ENCODE data around the gene ZNF785.
A peak's percentile ranks its signal among the peaks of the same experiment; 100 is the strongest.

Gene ZNF785

DNA sequence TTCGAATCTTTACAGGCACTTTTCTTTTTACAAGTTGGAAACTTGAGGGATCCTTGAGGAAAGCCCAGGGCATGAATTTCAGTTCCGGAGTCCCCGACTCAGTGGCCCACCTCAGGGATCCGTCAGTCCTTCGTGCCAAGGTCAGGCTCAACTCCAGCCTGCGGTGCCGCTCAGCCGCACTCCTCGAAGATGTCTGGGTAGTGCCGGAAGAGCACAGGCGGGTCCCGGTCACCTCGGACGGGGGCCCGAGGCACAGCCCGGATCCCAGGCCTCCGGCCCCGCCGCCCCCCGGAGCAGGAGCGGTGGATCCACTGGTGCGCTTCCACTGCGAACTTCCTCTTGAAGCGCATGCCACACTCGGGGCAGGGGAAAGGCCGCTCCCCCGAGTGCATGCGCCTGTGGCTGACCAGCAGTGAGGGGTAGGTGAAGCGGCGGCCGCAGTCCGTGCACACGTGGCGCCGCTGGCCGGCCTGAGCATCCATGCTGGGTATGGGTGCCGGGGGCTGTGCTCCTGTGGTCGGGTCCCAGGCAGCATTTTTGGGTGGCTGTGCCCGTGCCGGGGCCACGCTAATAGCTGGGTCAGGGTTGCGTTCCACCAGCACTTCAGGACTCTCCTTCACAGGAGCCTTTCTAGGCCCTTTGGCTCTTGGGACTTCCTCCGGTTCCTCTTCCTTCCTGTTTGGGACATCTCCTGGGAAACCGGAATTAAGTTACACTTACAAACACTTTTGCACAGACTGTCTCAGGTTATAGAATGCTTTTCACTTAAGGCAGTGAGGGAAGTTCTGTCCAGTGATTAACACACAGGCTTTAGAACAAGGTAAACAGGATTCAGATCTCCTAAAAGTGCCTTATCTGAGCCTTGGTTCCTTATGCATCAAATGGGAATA lies 15.5 kb downstream of the ZNF785 start:
- peak overlapping the region; percentile 91 for H3K27ac ChIP-seq
- TF ChIP-seq, protein P1, sequence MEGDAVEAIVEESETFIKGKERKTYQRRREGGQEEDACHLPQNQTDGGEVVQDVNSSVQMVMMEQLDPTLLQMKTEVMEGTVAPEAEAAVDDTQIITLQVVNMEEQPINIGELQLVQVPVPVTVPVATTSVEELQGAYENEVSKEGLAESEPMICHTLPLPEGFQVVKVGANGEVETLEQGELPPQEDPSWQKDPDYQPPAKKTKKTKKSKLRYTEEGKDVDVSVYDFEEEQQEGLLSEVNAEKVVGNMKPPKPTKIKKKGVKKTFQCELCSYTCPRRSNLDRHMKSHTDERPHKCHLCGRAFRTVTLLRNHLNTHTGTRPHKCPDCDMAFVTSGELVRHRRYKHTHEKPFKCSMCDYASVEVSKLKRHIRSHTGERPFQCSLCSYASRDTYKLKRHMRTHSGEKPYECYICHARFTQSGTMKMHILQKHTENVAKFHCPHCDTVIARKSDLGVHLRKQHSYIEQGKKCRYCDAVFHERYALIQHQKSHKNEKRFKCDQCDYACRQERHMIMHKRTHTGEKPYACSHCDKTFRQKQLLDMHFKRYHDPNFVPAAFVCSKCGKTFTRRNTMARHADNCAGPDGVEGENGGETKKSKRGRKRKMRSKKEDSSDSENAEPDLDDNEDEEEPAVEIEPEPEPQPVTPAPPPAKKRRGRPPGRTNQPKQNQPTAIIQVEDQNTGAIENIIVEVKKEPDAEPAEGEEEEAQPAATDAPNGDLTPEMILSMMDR (IDR thresholded peaks at IDR 0.05) = no peak
- H3K4me3 ChIP-seq (ENCODE audit: low read depth in 1 of 2, low read length in 1 of 2) = peak overlapping the region in 1 of 2 experiments; percentile 12
- no peaks in the 10 kb centered on the region for H3K27me3 ChIP-seq
- H3K36me3 ChIP-seq = no peaks in the 10 kb centered on the region
- no peaks in the 10 kb centered on the region for H3K9me3 ChIP-seq
- H3K4me1 ChIP-seq (ENCODE audit: control insufficient read depth in 1 of 2, insufficient read depth in 1 of 2, low read depth in 1 of 2, low read length in 1 of 2) = peaks cover 31 to 42% of the 10 kb centered on the region in 2 experiments

DNA sequence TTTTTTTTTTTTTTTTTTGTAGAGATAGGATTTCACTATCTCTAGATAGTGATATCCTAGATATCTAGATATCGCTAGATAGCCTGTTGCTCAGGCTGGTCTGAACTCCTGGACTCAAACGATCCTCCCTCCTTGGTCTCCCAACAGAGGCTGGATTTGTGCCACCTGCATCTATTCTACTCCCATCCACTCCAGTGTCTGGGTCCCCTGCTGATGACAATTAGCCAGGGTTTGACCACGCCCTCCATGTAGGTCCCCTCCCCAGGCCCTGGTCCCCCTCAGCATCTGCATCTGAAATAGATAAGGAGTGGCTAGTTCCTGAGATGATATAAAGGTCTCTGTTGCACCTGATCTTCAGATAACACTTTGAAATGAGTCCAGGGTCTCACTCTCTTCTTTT lies 16.2 kb downstream of the ZNF785 start:
- no peak overlapping the region for H3K27ac ChIP-seq
- no peak overlapping the region for H3K4me3 ChIP-seq (ENCODE audit: low read depth in 1 of 2, low read length in 1 of 2)
- no peaks in the 10 kb centered on the region for H3K9me3 ChIP-seq
- H3K4me1 ChIP-seq (ENCODE audit: control insufficient read depth in 1 of 2, insufficient read depth in 1 of 2, low read depth in 1 of 2, low read length in 1 of 2) = peaks cover 31 to 42% of the 10 kb centered on the region in 2 experiments
- H3K36me3 ChIP-seq = no peaks in the 10 kb centered on the region
- TF ChIP-seq, protein P1 (IDR thresholded peaks at IDR 0.05) = no peak
- no peaks in the 10 kb centered on the region for H3K27me3 ChIP-seq

DNA sequence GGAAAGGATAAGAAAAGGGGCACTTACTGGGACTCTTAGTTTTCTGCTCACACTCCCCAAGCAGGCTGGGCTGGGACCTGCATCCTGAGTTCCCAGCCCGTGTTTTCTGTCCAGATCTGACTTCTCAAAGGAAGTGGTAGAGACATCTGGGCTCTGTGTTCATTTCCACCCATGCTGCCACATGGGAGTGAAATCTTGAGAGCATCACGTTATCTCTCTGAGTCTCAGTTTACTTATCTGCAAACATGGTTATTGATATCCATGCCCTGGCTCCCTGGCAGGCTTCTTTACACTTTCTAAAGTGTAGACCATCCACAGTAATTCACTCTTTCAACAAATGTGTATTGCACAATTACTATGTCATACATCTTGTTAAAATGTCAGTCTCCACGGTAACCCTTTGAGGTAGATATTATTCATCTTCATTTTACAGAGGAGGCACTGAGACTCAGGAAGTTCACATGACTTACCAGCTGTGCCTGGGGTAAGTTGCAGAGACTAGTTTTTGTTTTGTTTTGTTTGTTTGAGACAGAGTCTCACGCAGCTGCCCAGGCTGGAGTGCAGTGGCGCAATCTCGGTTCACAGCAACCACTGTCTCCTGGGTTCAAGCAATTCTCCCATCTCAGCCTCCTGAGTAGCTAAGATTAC lies 17.4 kb downstream of the ZNF785 start:
- no peaks in the 10 kb centered on the region for H3K36me3 ChIP-seq
- H3K27ac ChIP-seq = peak overlapping the region; percentile 43
- peaks cover 31 to 42% of the 10 kb centered on the region in 2 experiments for H3K4me1 ChIP-seq (ENCODE audit: control insufficient read depth in 1 of 2, insufficient read depth in 1 of 2, low read depth in 1 of 2, low read length in 1 of 2)
- H3K27me3 ChIP-seq = no peaks in the 10 kb centered on the region
- no peaks in the 10 kb centered on the region for H3K9me3 ChIP-seq
- TF ChIP-seq, protein P1 (IDR thresholded peaks at IDR 0.05) = no peak
- no peak overlapping the region for H3K4me3 ChIP-seq (ENCODE audit: low read depth in 1 of 2, low read length in 1 of 2)

DNA sequence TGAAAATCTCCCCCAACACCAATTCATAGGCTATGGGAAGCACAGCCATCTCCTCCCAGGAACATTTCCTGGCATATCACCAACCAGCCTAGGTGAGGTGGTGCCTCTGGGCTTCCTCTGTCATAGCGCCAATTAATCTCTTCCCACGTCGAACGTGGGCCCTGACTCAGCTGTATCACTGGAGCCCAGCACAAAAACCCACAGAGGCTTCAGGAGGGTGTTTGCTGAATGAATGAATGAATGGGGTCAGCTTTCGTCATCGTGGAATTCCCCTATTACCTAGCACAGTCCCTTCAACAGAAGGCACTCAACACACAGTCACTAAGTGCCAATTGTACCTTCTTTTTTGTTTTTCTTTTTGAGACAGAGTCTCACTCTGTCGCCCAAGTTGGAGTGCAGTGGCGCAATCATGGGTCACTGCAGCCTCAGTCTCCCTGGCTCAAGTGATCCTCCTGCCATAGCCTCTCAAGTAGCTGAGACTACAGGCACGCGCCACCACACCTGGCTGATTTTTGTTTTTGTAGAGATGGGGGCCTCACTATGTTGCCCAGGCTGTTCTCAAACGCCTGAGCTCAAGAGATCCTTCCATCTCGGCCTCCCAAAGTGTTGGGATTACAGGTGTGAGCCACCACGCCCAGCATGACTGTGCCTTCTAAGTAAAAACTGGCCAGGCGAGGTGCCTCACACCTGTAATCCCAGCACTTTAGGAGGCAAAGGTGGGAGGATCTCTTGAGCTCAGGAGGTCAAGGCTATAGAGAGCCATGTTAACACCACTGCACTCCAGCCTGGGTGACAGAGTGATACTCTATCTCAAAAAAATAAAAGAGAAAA lies 18.1 kb downstream of the ZNF785 start:
- no peaks in the 10 kb centered on the region for H3K27me3 ChIP-seq
- H3K4me3 ChIP-seq (ENCODE audit: low read depth in 1 of 2, low read length in 1 of 2) = no peak overlapping the region
- no peaks in the 10 kb centered on the region for H3K9me3 ChIP-seq
- peak overlapping the region; percentile 43 for H3K27ac ChIP-seq
- H3K36me3 ChIP-seq = no peaks in the 10 kb centered on the region
- TF ChIP-seq, protein P1 (IDR thresholded peaks at IDR 0.05) = no peak
- H3K4me1 ChIP-seq (ENCODE audit: control insufficient read depth in 1 of 2, insufficient read depth in 1 of 2, low read depth in 1 of 2, low read length in 1 of 2) = peaks cover 27 to 38% of the 10 kb centered on the region in 2 experiments

DNA sequence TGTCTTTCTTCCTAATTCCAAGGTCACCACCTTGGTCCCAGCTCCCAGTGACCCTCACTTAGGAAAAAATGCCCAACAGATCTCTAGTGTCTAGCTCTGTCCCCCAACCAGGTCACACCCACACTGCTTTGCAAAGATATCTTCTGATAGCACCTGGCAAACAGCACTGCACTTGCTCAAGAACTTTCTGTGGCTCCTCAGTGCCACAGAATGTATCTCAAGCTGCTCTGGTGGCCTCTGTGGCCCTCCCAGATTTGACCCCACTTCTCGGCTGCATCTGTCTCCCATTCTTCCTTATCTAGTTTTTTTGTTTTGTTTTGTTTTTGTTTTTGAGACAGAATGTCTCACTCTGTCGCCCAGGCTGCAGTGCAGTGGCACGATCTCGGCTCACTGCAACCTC lies 19.0 kb downstream of the ZNF785 start:
- Histone ChIP-seq H3K9me3 (no peaks in the 10 kb centered on the region), H3K4me1 (ENCODE audit: control insufficient read depth in 1 of 2, insufficient read depth in 1 of 2, low read depth in 1 of 2, low read length in 1 of 2) (peaks cover 29 to 41% of the 10 kb centered on the region in 2 experiments), H3K27ac (no peak overlapping the region), H3K4me3 (ENCODE audit: low read depth in 1 of 2, low read length in 1 of 2) (no peak overlapping the region), H3K27me3 (no peaks in the 10 kb centered on the region), H3K36me3 (no peaks in the 10 kb centered on the region)
- TF ChIP-seq, protein P1 (IDR thresholded peaks at IDR 0.05) = no peak

Measured in neutrophil (primary cell).